Prostate gland (tissue), 2 donors: ENCODE results near the gene LRRC23.
"Not testable (repeated sequence)": the region's sequence is repeated elsewhere in the genome, so short reads cannot be mapped to it uniquely, and the experiment has no call there.

ENCODE experiments used
- POLR2A ChIP-seq: fragments of 450-650 bp; IDR thresholded peaks from one replicate; pipeline ENCODE4 v1.6.1; 2016; ENCODE audit warnings: antibody characterized with exemption, mild to moderate bottlenecking
- POLR2AphosphoS5 ChIP-seq: sonication (generic); formaldehyde crosslinking; IDR thresholded peaks from one replicate; pipeline ENCODE4 v1.6.1; 2017; ENCODE audit warnings: antibody characterized with exemption
- TF ChIP-seq, protein P1 (sequence below), 4 experiments: fragments of 200-600 bp in 2 of 4; fragments of 450-650 bp in 2 of 4; sonication (generic) in 2 of 4; IDR thresholded peaks; 1 replicate in 3 of 4; 2 replicates in 1 of 4; pipeline ENCODE4 v1.5.1; 2016 to 2019; ENCODE audit warnings: antibody characterized with exemption in 4 of 4, mild to moderate bottlenecking in 2 of 4, moderate library complexity in 2 of 4

DNA sequence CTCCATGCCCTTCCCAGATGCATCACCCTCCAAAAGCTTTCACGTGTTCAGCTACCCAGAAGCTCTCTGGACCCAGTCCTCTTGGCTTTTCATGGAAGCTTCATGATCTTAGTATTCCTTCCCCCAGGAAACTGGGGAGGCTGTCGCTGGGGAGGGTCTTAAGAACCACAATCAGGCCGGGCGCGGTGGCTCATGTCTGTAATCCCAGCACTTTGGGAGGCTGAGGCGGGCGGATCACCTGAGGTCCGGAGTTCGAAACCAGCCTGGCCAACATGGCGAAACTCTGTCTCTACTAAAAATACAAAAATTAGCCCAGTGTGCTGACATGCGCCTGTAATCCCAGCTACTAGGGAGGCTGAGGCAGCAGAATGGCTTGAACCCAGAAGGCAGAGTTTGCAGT, 3.5 kb downstream of the LRRC23 start:
- TF ChIP-seq POLR2A, POLR2AphosphoS5: not testable (repeated sequence)
- TF ChIP-seq, protein P1, sequence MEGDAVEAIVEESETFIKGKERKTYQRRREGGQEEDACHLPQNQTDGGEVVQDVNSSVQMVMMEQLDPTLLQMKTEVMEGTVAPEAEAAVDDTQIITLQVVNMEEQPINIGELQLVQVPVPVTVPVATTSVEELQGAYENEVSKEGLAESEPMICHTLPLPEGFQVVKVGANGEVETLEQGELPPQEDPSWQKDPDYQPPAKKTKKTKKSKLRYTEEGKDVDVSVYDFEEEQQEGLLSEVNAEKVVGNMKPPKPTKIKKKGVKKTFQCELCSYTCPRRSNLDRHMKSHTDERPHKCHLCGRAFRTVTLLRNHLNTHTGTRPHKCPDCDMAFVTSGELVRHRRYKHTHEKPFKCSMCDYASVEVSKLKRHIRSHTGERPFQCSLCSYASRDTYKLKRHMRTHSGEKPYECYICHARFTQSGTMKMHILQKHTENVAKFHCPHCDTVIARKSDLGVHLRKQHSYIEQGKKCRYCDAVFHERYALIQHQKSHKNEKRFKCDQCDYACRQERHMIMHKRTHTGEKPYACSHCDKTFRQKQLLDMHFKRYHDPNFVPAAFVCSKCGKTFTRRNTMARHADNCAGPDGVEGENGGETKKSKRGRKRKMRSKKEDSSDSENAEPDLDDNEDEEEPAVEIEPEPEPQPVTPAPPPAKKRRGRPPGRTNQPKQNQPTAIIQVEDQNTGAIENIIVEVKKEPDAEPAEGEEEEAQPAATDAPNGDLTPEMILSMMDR (IDR thresholded peaks at IDR 0.05): not testable (repeated sequence)
